ENCODE data around the gene MFSD2A.
A peak's percentile ranks its signal among the peaks of the same experiment; 100 is the strongest.

The MFSD2A gene

DNA sequence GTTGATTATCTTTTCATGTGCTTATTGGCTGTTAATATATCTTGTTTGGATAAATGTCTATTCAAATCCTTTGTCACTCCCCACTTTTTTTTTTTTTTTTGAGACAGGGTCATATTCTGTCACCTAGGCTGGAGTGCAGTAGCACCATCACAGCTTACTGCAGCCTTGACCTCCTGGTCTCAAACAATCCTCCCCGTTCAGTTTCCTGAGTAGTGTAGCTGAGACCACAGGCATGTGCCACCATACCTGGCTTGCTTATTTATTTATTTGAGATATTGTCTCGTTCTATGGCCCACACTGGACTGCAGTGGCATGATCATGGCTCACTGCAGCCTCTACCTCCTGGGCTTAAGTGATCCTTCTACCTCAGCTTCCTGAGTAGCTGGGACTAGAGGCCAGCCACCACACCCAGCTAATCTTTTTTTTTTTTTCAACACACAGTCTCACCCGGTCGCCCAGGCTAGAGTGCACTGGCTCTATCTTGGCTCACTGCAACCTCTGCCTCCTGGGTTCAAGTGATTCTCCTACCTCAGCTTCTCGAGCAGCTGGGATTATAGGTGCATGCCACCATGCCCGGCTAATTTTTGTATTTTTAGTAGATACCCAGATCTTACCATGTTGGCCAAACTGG is 39.3 kb upstream of the MFSD2A start:
- H3K27ac ChIP-seq = no peak overlapping the region

DNA sequence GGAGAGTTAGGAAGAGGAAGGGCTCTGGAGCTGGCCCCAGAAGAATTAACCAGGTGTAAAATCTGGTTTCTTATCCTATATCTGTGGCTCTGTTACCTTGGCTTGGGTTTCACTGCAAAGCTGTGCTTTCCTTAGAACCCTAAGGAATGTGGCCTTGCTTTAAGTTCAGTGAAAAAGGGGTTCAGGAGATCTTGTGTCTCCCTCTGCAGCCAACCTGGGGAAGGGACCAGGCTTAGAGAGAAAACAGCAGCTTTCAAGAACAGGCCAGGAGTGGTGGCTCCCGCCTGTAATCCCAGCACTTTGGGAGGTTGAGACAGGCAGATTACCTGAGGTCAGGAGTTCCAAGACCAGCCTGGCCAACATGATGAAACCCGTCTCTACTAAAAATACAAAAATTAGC is 37.1 kb upstream of the MFSD2A start:
- Histone ChIP-seq H3K27ac (no peak overlapping the region), H3K36me3 (replicated peaks) (no peaks in the 10 kb centered on the region), H3K4me3 (ENCODE audit: low read depth, low read length) (no peak overlapping the region), H3K27me3 (replicated peaks) (peaks cover 2% of the 10 kb centered on the region)
- no peak for DNase-seq
- in situ Hi-C loops (cut with HindIII; ENCODE audit: low pct_ligation_motif_present, low sequenced_read_pairs) = no loop called here
- TF ChIP-seq CTCF (IDR thresholded peaks at IDR 0.05; ENCODE audit: low read depth, low read length, missing control alignments) = peak; percentile 35

More for the DNA sequence above, 39.3 kb upstream of the MFSD2A start:
- Histone ChIP-seq H3K4me3 (ENCODE audit: low read depth, low read length) (no peak overlapping the region), H3K36me3 (replicated peaks) (no peaks in the 10 kb centered on the region), H3K27me3 (replicated peaks) (no peaks in the 10 kb centered on the region)
- TF ChIP-seq CTCF (IDR thresholded peaks at IDR 0.05; ENCODE audit: low read depth, low read length, missing control alignments) = no peak
- no peak for DNase-seq
- in situ Hi-C loops (cut with HindIII; ENCODE audit: low pct_ligation_motif_present, low sequenced_read_pairs) = no loop called here

DNA sequence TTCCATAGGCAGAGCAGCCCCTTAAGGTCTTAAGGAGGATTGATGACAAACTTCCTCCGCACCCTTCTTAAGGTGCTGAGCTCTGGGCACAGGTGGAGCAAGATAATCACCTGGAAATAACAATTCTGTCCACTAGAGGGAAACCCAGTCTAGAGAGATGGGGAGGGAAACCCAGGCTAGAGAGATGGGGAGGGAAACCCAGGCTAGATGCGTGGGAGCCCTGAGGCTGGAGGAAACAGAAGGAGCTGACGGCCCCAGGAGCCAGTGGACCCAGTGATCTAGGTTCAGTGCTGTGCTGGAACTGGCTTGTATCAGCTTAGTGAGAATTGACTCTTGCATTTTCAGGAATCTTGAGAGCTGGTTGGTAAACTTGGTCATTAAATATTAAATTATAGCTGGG is 35.4 kb upstream of the MFSD2A start:
- H3K27me3 ChIP-seq (replicated peaks) = peaks cover 2% of the 10 kb centered on the region
- H3K27ac ChIP-seq = no peak overlapping the region
- in situ Hi-C loops (cut with HindIII; ENCODE audit: low pct_ligation_motif_present, low sequenced_read_pairs) = no loop called here
- no peak overlapping the region for H3K4me3 ChIP-seq (ENCODE audit: low read depth, low read length)
- peak; percentile 42 for DNase-seq
- H3K36me3 ChIP-seq (replicated peaks) = no peaks in the 10 kb centered on the region
- TF ChIP-seq CTCF (IDR thresholded peaks at IDR 0.05; ENCODE audit: low read depth, low read length, missing control alignments) = peak; percentile 74

GRCh38 chr1:39922251-39922688 is 32.7 kb upstream of the MFSD2A start:
- no peak for DNase-seq
- TF ChIP-seq CTCF (IDR thresholded peaks at IDR 0.05; ENCODE audit: low read depth, low read length, missing control alignments) = no peak
- H3K4me3 ChIP-seq (ENCODE audit: low read depth, low read length) = no peak overlapping the region
- no peak overlapping the region for H3K27ac ChIP-seq
- H3K36me3 ChIP-seq (replicated peaks) = no peaks in the 10 kb centered on the region
- in situ Hi-C loops (cut with HindIII; ENCODE audit: low pct_ligation_motif_present, low sequenced_read_pairs) = no loop called here
- peaks cover 2% of the 10 kb centered on the region for H3K27me3 ChIP-seq (replicated peaks)

DNA sequence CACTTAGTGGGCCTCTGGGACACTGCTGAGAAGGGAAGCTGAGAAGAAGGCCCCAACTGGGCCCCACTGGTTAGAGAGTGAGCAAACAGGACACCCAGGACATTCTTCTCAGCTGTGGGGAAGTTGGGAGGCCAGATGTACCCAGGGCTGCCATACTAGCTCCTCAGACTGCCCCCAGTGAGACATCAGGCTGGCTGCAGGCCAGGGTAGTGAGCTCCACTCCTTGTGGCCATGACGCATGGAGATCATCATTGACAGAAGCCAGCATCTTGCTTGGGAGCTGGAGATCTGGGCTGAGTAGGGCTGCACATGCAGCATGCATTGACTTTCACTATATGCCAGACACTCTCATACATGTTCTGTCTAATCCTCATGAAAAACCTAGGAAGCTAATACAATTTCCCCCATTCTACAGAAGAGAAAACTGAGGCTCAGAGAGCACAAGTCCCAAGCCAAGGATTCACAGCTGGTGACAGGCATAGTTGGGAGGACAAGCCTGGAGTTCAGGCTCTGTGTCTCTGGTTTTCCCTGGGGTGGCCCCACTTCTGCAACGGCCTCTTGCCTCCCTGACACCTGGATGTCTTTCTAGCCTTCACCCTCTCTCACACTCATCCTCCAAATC is 29.1 kb upstream of the MFSD2A start:
- in situ Hi-C loops (cut with HindIII; ENCODE audit: low pct_ligation_motif_present, low sequenced_read_pairs) = no loop called here
- no peak for DNase-seq

More for the DNA sequence above, 29.1 kb upstream of the MFSD2A start:
- Histone ChIP-seq H3K36me3 (replicated peaks) (no peaks in the 10 kb centered on the region), H3K27me3 (replicated peaks) (peaks cover 2% of the 10 kb centered on the region), H3K4me3 (ENCODE audit: low read depth, low read length) (no peak overlapping the region), H3K27ac (no peak overlapping the region)
- TF ChIP-seq CTCF (IDR thresholded peaks at IDR 0.05; ENCODE audit: low read depth, low read length, missing control alignments) = no peak
